PC-9 (cell line): ENCODE results near the gene LTC4S. TPM values are rescaled to one million over a fixed set of nuclear protein-coding genes. Genes with fewer than 3 reads are reported as not detected.

Experiments
- BruUV-seq: library from RNA; stranded (reverse); fragments of 400-500 nt; replicated peaks from 2 replicates; lab custom pipeline; 2021; lab: Mats Ljungman, UMichigan
- CTCF ChIA-PET: fragments of 300-600 bp; sonication (Branson Sonifier 250); formaldehyde crosslinking; loops from one replicate; lab custom pipeline; 2022; ENCODE audit warnings: antibody characterized with exemption; lab: Charles Lee
- POLR2A ChIA-PET: fragments of 300-600 bp; sonication (Branson Sonifier 250); formaldehyde crosslinking; loops from one replicate; lab custom pipeline; 2022; ENCODE audit warnings: antibody characterized with exemption; ENCODE audit not compliant: unreplicated experiment; lab: Charles Lee
- DNase-seq, 2 experiments: peaks; one replicate each; pipeline versions ENCODE4 v3.0.0 to v3.0.0-alpha.2; 2015 to 2022; ENCODE audit warnings: mixed read lengths in 1 of 2
- H2AFZ ChIP-seq: fragments of 200-600 bp; sonication (generic); 2 replicates; pipeline ENCODE4 v1.8.1; 2017; ENCODE audit warnings: antibody characterized with exemption
- H3F3A ChIP-seq: fragments of 200-600 bp; sonication (generic); 2 replicates; pipeline ENCODE4 v1.8.1; 2017; ENCODE audit warnings: antibody characterized with exemption, mild to moderate bottlenecking, low read depth; ENCODE audit not compliant: insufficient read depth
- H3K27ac ChIP-seq: fragments of 200-600 bp; sonication (generic); 2 replicates; pipeline ENCODE4 v1.6.1; 2016; ENCODE audit warnings: mixed run types
- H3K27me3 ChIP-seq: fragments of 200-600 bp; sonication (generic); 2 replicates; pipeline ENCODE4 v1.6.1; 2016; ENCODE audit warnings: low read depth, mixed run types; ENCODE audit not compliant: insufficient read depth
- H3K36me3 ChIP-seq: fragments of 200-600 bp; sonication (generic); 2 replicates; pipeline ENCODE4 v1.6.1; 2016; ENCODE audit warnings: low read depth, mixed run types
- H3K4me1 ChIP-seq: fragments of 200-600 bp; sonication (generic); replicated peaks from 2 replicates; pipeline ENCODE4 v1.6.1; 2016; ENCODE audit warnings: mixed run types; ENCODE audit not compliant: insufficient read depth
- H3K4me2 ChIP-seq: fragments of 200-600 bp; sonication (generic); 2 replicates; pipeline ENCODE4 v1.6.1; 2017; ENCODE audit warnings: mixed run types
- H3K4me3 ChIP-seq: fragments of 200-600 bp; sonication (generic); 2 replicates; pipeline ENCODE4 v1.6.1; 2016; ENCODE audit warnings: mixed run types
- H3K79me2 ChIP-seq: fragments of 200-600 bp; sonication (generic); 2 replicates; pipeline ENCODE4 v1.6.1; 2017; ENCODE audit warnings: low read depth, mixed run types
- H3K9me2 ChIP-seq: fragments of 200-600 bp; sonication (generic); 2 replicates; pipeline ENCODE4 v1.8.1; 2017; ENCODE audit warnings: mild to moderate bottlenecking; ENCODE audit not compliant: insufficient read depth
- H3K9me3 ChIP-seq: fragments of 200-600 bp; sonication (generic); 2 replicates; pipeline ENCODE4 v1.8.1; 2016; ENCODE audit warnings: low read depth; ENCODE audit not compliant: insufficient read depth
- H4K20me1 ChIP-seq: fragments of 200-600 bp; sonication (generic); 2 replicates; pipeline ENCODE4 v1.8.1; 2017; ENCODE audit not compliant: insufficient read depth
- EZH2 ChIP-seq: fragments of 200-600 bp; sonication (generic); IDR thresholded peaks from 2 replicates; pipeline ENCODE4 v1.8.0; 2017; ENCODE audit warnings: antibody characterized with exemption, low read depth
- intact Hi-C: fragments of 100-400 bp; cut with micrococcal nuclease; formaldehyde crosslinking; loops from one replicate; pipeline ENCODE4 v1.10.0; 2022; ENCODE audit not compliant: unreplicated experiment
- total RNA-seq: library from RNA; stranded (reverse); gene quantifications from 2 replicates; pipeline ENCODE4 v1.2.3, GENCODE V29; 2021
- TF ChIP-seq, protein P1 (sequence below): fragments of 200-600 bp; sonication (generic); conservative IDR thresholded peaks from 2 replicates; pipeline ENCODE4 v1.6.1; 2017; ENCODE audit warnings: mixed run types, antibody characterized with exemption, mild to moderate bottlenecking, moderate library complexity

LTC4S gene
- total RNA-seq, 1 experiment from 2014 or later, result 9.7 TPM

GRCh38 chr5:179778591-179778990, 15.2 kb upstream of the LTC4S start:
- no peaks in the 10 kb centered on the region for H3K36me3 ChIP-seq
- H3K4me1 ChIP-seq, result no peaks in the 10 kb centered on the region
- ChIA-PET CTCF (no interaction called here), POLR2A (interaction anchor here (0.7 kb wide), 1 partner anchor 42 kb away, joined by 3 read pairs; no protein-coding TSS in a partner anchor)
- H2AFZ ChIP-seq, result no peak overlapping the region
- H3K9me3 ChIP-seq, result no peaks in the 10 kb centered on the region
- no peaks in the 10 kb centered on the region for H3K27me3 ChIP-seq
- BruUV-seq, result no TSS peak
- H3K4me2 ChIP-seq, result no peak overlapping the region
- no peaks in the 10 kb centered on the region for H3K79me2 ChIP-seq
- no peak for DNase-seq
- H4K20me1 ChIP-seq, result no peaks in the 10 kb centered on the region
- intact Hi-C loops, result no loop called here
- no peaks in the 10 kb centered on the region for H3F3A ChIP-seq
- no peak overlapping the region for H3K27ac ChIP-seq
- no peaks in the 10 kb centered on the region for H3K9me2 ChIP-seq
- no peak overlapping the region for H3K4me3 ChIP-seq
- TF ChIP-seq, protein P1, sequence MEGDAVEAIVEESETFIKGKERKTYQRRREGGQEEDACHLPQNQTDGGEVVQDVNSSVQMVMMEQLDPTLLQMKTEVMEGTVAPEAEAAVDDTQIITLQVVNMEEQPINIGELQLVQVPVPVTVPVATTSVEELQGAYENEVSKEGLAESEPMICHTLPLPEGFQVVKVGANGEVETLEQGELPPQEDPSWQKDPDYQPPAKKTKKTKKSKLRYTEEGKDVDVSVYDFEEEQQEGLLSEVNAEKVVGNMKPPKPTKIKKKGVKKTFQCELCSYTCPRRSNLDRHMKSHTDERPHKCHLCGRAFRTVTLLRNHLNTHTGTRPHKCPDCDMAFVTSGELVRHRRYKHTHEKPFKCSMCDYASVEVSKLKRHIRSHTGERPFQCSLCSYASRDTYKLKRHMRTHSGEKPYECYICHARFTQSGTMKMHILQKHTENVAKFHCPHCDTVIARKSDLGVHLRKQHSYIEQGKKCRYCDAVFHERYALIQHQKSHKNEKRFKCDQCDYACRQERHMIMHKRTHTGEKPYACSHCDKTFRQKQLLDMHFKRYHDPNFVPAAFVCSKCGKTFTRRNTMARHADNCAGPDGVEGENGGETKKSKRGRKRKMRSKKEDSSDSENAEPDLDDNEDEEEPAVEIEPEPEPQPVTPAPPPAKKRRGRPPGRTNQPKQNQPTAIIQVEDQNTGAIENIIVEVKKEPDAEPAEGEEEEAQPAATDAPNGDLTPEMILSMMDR, result no peak
- TF ChIP-seq EZH2, result no peak

DNA sequence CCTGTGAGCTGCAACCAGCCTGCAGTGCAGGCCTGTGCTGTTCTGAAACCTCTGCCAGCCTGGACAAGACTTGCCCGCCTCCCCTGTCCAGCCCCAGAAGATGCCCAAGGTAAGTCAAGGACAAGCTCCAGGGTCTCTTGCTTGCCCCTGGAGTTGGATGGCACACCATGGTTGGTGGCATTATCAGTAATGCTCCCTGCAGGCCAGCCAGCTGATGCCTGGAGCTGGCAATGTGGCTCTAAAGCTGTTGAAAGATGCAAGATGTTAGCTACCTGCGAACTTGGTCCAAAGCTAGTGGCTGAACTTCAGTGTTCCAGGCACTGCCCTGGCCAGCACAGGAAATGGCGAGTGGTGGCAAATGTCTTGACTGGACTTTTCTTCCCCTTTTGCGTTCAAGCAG, 14.0 kb upstream of the LTC4S start:
- no peaks in the 10 kb centered on the region for H3K36me3 ChIP-seq
- no TSS peak for BruUV-seq
- H3K79me2 ChIP-seq, result no peaks in the 10 kb centered on the region
- H3K27ac ChIP-seq, result no peak overlapping the region
- POLR2A ChIA-PET, result interaction anchor here (0.8 kb wide), 1 partner anchor 14 kb away, joined by 3 read pairs; the partner anchor contains the start of gene LTC4S
- H3K27me3 ChIP-seq, result no peaks in the 10 kb centered on the region
- H4K20me1 ChIP-seq, result no peaks in the 10 kb centered on the region
- H3K9me3 ChIP-seq, result no peaks in the 10 kb centered on the region
- H3K9me2 ChIP-seq, result no peaks in the 10 kb centered on the region
- TF ChIP-seq EZH2, result no peak
- TF ChIP-seq, protein P1, result no peak
- no peaks in the 10 kb centered on the region for H3K4me1 ChIP-seq
- H3K4me3 ChIP-seq, result no peak overlapping the region
- DNase-seq, result no peak
- H3F3A ChIP-seq, result peaks cover 4% of the 10 kb centered on the region; the same call in 1 of the 2 replicates
- no peak overlapping the region for H3K4me2 ChIP-seq
- intact Hi-C loops, result no loop called here
- CTCF ChIA-PET, result no interaction called here
- H2AFZ ChIP-seq, result no peak overlapping the region

- no TSS peak for BruUV-seq
- no peaks in the 10 kb centered on the region for H3K36me3 ChIP-seq
- no peaks in the 10 kb centered on the region for H3K9me2 ChIP-seq
- no peaks in the 10 kb centered on the region for H3K4me1 ChIP-seq
- CTCF ChIA-PET, result no interaction called here
- intact Hi-C loops, result no loop called here
- no peak overlapping the region for H3K4me2 ChIP-seq
- peaks cover 4% of the 10 kb centered on the region; the same call in 1 of the 2 replicates for H3F3A ChIP-seq
- H3K9me3 ChIP-seq, result no peaks in the 10 kb centered on the region
- H2AFZ ChIP-seq, result no peak overlapping the region
- no peaks in the 10 kb centered on the region for H4K20me1 ChIP-seq
- H3K27ac ChIP-seq, result no peak overlapping the region
- no peak overlapping the region for H3K4me3 ChIP-seq
- DNase-seq, result no peak
- TF ChIP-seq EZH2, result no peak
- TF ChIP-seq, protein P1, result no peak
- H3K27me3 ChIP-seq, result no peaks in the 10 kb centered on the region
- POLR2A ChIA-PET, result interaction anchor here (0.8 kb wide), 1 partner anchor 13 kb away, joined by 3 read pairs; the partner anchor contains the start of gene LTC4S
- H3K79me2 ChIP-seq, result no peaks in the 10 kb centered on the region
These were observed 13.4 kb upstream of the LTC4S start for GRCh38 chr5:179780362-179780761.
